GM23248 (cell line): ENCODE measurements around the gene SYNE2. TPM values are rescaled to one million over a fixed set of nuclear protein-coding genes. Genes with fewer than 3 reads are reported as not detected.

Experiments used
- DNase-seq: peaks from one replicate; pipeline ENCODE4 v3.0.0-alpha.2; 2015
- H2AFZ ChIP-seq: fragments of 200-600 bp; sonication (generic); 2 replicates; pipeline ENCODE4 v1.6.1; 2016; ENCODE audit warnings: antibody characterized with exemption
- H3F3A ChIP-seq: fragments of 200-600 bp; sonication (generic); 2 replicates; pipeline ENCODE4 v1.6.1; 2016; ENCODE audit warnings: mild to moderate bottlenecking, antibody characterized with exemption, mixed run types; ENCODE audit not compliant: insufficient read depth
- H3K27ac ChIP-seq: fragments of 200-600 bp; sonication (generic); 2 replicates; pipeline ENCODE4 v1.5.1; 2016; ENCODE audit warnings: mild to moderate bottlenecking
- H3K27me3 ChIP-seq: fragments of 200-600 bp; sonication (generic); replicated peaks from 2 replicates; pipeline ENCODE4 v1.6.1; 2016; ENCODE audit warnings: mild to moderate bottlenecking; ENCODE audit not compliant: insufficient read depth
- H3K36me3 ChIP-seq: fragments of 200-600 bp; sonication (generic); 2 replicates; pipeline ENCODE4 v1.6.1; 2016; ENCODE audit warnings: low read depth, mild to moderate bottlenecking
- H3K4me1 ChIP-seq: fragments of 200-600 bp; sonication (generic); 2 replicates; pipeline ENCODE4 v1.6.1; 2016; ENCODE audit warnings: mild to moderate bottlenecking; ENCODE audit not compliant: insufficient read depth
- H3K4me2 ChIP-seq: fragments of 200-600 bp; sonication (generic); one replicate; pipeline ENCODE4 v1.6.1; 2016; ENCODE audit warnings: mild to moderate bottlenecking; ENCODE audit not compliant: unreplicated experiment
- H3K4me3 ChIP-seq: fragments of 200-600 bp; sonication (generic); 2 replicates; pipeline ENCODE4 v1.5.1; 2016; ENCODE audit warnings: mild to moderate bottlenecking
- H3K79me2 ChIP-seq: fragments of 200-600 bp; sonication (generic); 2 replicates; pipeline ENCODE4 v1.6.1; 2016; ENCODE audit warnings: mild to moderate bottlenecking; ENCODE audit not compliant: insufficient read depth
- H3K9ac ChIP-seq: fragments of 200-600 bp; sonication (generic); 2 replicates; pipeline ENCODE4 v1.6.1; 2016; ENCODE audit warnings: mild to moderate bottlenecking
- H3K9me2 ChIP-seq: fragments of 200-600 bp; sonication (generic); 2 replicates; pipeline ENCODE4 v1.6.1; 2016; ENCODE audit warnings: mixed run types, mild to moderate bottlenecking, moderate library complexity; ENCODE audit not compliant: insufficient read depth
- H3K9me3 ChIP-seq: fragments of 200-600 bp; sonication (generic); one replicate; pipeline ENCODE4 v1.6.1; 2017; ENCODE audit warnings: low read depth
- H4K20me1 ChIP-seq: fragments of 200-600 bp; sonication (generic); 2 replicates; pipeline ENCODE4 v1.6.0; 2016; ENCODE audit not compliant: insufficient read depth
- EZH2 ChIP-seq: fragments of 200-600 bp; sonication (generic); IDR thresholded peaks from 2 replicates; pipeline ENCODE4 v1.6.1; 2018; ENCODE audit warnings: antibody characterized with exemption, mild to moderate bottlenecking; ENCODE audit not compliant: insufficient read depth, poor library complexity, severe bottlenecking
- EZH2phosphoT487 ChIP-seq: fragments of 200-600 bp; sonication (generic); IDR thresholded peaks from 2 replicates; pipeline ENCODE4 v1.6.1; 2018; ENCODE audit warnings: antibody characterized with exemption, moderate library complexity, mild to moderate bottlenecking, low read depth; ENCODE audit not compliant: insufficient read depth
- WGBS, 2 experiments: methylation state at CpG; one replicate each; pipeline ENCODE4 v1.1.6; 2015 to 2017; ENCODE audit warnings: low lambda C conversion rate in 2 of 2, low coverage in 1 of 2; ENCODE audit errors: missing lambda C conversion rate in 2 of 2; 5-methylcytosine and 5-hydroxymethylcytosine counted together
- in situ Hi-C: fragments of 300-500 bp; cut with MboI; formaldehyde crosslinking; loops from 2 replicates; pipeline ENCODE4 v1.15.0; 2020
- polyA plus RNA-seq: library from polyadenylated mRNA; unstranded; fragments of >200 nt; fragmentation: Nextera tagmentation; extraction: Ambion mirVana; gene quantifications from 2 replicates; pipeline ENCODE4 v1.2.1, GENCODE V29; 2016
- total RNA-seq: library from RNA; depleted of rRNA; stranded (reverse); fragments of >200 nt; shearing (Covaris generic); gene quantifications from 2 replicates; pipeline ENCODE4 v1.2.3, GENCODE V29; 2014

The SYNE2 gene
- total and polyA plus RNA-seq, 2 experiments from 2014 or later: 2.8 to 4.4 TPM

- no peak overlapping the region for H3K9ac ChIP-seq
- H3K4me1 ChIP-seq: no peaks in the 10 kb centered on the region
- H3K9me3 ChIP-seq: no peaks in the 10 kb centered on the region
- no peaks in the 10 kb centered on the region for H3K27me3 ChIP-seq
- WGBS, 2 experiments: 79 to 81% methylated on average over 5 of the region's 5 CpGs
- H4K20me1 ChIP-seq: no peaks in the 10 kb centered on the region
- no peak overlapping the region for H3K4me2 ChIP-seq
- in situ Hi-C loops: no loop called here
- TF ChIP-seq EZH2phosphoT487: no peak
- TF ChIP-seq EZH2: no peak
- no peak for DNase-seq
- H3K27ac ChIP-seq: no peak overlapping the region
- H3K4me3 ChIP-seq: no peak overlapping the region
- no peaks in the 10 kb centered on the region for H3K9me2 ChIP-seq
- no peaks in the 10 kb centered on the region for H3K36me3 ChIP-seq
- no peaks in the 10 kb centered on the region for H3F3A ChIP-seq
- H3K79me2 ChIP-seq: no peaks in the 10 kb centered on the region
- no peak overlapping the region for H2AFZ ChIP-seq
These were observed 343.3 kb downstream of the SYNE2 start for GRCh38 chr14:64196056-64196455.

- WGBS, 2 experiments: 1% methylated on average over 20 of the region's 20 CpGs
- in situ Hi-C loops: no loop called here
These were observed 344.1 kb downstream of the SYNE2 start for GRCh38 chr14:64196814-64197411.

DNA sequence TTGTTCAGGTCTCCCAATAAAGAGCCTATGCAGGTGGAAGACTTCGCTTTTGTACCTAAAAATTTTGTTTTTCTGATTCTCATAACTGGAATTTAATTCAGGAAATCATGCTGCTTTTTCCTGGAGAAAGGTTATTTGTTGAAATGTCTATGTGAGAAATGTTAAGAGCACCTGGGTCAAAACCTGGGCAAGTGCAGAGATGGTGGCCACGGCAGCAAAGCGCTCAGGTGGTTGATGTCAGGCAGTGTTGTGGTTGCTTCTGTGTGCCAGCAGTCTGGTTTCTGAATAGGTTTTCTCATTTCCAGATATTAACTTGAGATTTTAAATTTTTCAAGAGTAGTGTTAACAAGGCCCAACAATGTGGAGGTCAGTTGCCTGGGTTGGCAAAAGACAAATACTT lies 345.2 kb downstream of the SYNE2 start:
- DNase-seq: no peak
- TF ChIP-seq EZH2phosphoT487 (no peak), EZH2 (no peak)
- no peaks in the 10 kb centered on the region for H3F3A ChIP-seq
- no peak overlapping the region for H3K27ac ChIP-seq
- H3K4me2 ChIP-seq: no peak overlapping the region
- H3K9me3 ChIP-seq: no peaks in the 10 kb centered on the region
- WGBS, 2 experiments: 64% methylated on average over 3 of the region's 3 CpGs
- no peaks in the 10 kb centered on the region for H3K4me1 ChIP-seq
- no peaks in the 10 kb centered on the region for H3K36me3 ChIP-seq
- H3K9me2 ChIP-seq: no peaks in the 10 kb centered on the region
- H3K4me3 ChIP-seq: no peak overlapping the region
- H3K9ac ChIP-seq: no peak overlapping the region
- no peaks in the 10 kb centered on the region for H4K20me1 ChIP-seq
- no peaks in the 10 kb centered on the region for H3K79me2 ChIP-seq
- H2AFZ ChIP-seq: no peak overlapping the region
- H3K27me3 ChIP-seq: no peaks in the 10 kb centered on the region
- in situ Hi-C loops: no loop called here

More at GRCh38 chr14:64196814-64197411, 344.1 kb downstream of the SYNE2 start:
- Histone ChIP-seq H3K4me1 (no peaks in the 10 kb centered on the region), H3K27me3 (no peaks in the 10 kb centered on the region), H3K4me3 (peak overlapping the region; percentile 73), H3K79me2 (no peaks in the 10 kb centered on the region), H4K20me1 (no peaks in the 10 kb centered on the region), H3K27ac (no peak overlapping the region), H3K9ac (peak overlapping the region; percentile 65), H3K9me2 (no peaks in the 10 kb centered on the region), H2AFZ (peak overlapping the region; percentile 95), H3K36me3 (no peaks in the 10 kb centered on the region), H3K9me3 (no peaks in the 10 kb centered on the region), H3K4me2 (peak overlapping the region; percentile 88), H3F3A (no peaks in the 10 kb centered on the region)
- DNase-seq: peak; percentile 70
- no peak for TF ChIP-seq EZH2
- TF ChIP-seq EZH2phosphoT487: no peak

DNA sequence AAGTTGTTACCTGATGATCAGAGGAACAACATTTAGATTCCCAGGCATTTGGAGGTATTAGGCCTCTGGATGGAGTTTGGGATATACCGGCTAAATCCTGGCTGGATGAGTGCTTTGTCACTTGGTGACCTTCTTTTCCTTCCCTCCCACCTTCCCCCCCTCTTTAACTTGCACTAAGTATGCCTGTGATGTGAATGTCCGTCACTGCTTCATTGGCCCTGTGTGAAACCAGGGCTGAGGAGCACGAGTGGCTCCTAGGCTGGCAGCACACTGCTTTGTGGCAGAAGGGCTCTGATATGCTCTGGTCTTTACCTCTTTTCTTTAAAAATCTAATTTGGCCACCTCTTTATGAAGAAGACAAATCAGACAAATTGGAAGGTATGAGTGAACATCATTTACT lies 345.7 kb downstream of the SYNE2 start:
- H3K4me3 ChIP-seq: no peak overlapping the region
- in situ Hi-C loops: no loop called here

More for the DNA sequence above, 345.7 kb downstream of the SYNE2 start:
- no peak for TF ChIP-seq EZH2
- TF ChIP-seq EZH2phosphoT487: no peak
- Histone ChIP-seq H3K9ac (no peak overlapping the region), H3K9me3 (no peaks in the 10 kb centered on the region), H3F3A (no peaks in the 10 kb centered on the region), H4K20me1 (no peaks in the 10 kb centered on the region), H2AFZ (no peak overlapping the region), H3K4me1 (no peaks in the 10 kb centered on the region), H3K9me2 (no peaks in the 10 kb centered on the region), H3K27ac (no peak overlapping the region), H3K36me3 (no peaks in the 10 kb centered on the region), H3K4me2 (no peak overlapping the region), H3K27me3 (no peaks in the 10 kb centered on the region), H3K79me2 (no peaks in the 10 kb centered on the region)
- WGBS, 2 experiments: 95 to 100% methylated on average over 3 of the region's 3 CpGs
- DNase-seq: no peak
